GM19463 (cell line): ENCODE results near the gene FCGR3B.
A peak's percentile ranks its signal among the peaks of the same experiment; 100 is the strongest.
"Not testable (repeated sequence)": the region's sequence is repeated elsewhere in the genome, so short reads cannot be mapped to it uniquely, and the experiment has no call there.

ENCODE experiments used
- ATAC-seq: cut with Tn5 transposase; IDR thresholded peaks from one replicate; pipeline ENCODE4 v1.9.1; 2021; ENCODE audit warnings: mild to moderate bottlenecking, moderate library complexity; ENCODE audit not compliant: unreplicated experiment

FCGR3B gene

DNA sequence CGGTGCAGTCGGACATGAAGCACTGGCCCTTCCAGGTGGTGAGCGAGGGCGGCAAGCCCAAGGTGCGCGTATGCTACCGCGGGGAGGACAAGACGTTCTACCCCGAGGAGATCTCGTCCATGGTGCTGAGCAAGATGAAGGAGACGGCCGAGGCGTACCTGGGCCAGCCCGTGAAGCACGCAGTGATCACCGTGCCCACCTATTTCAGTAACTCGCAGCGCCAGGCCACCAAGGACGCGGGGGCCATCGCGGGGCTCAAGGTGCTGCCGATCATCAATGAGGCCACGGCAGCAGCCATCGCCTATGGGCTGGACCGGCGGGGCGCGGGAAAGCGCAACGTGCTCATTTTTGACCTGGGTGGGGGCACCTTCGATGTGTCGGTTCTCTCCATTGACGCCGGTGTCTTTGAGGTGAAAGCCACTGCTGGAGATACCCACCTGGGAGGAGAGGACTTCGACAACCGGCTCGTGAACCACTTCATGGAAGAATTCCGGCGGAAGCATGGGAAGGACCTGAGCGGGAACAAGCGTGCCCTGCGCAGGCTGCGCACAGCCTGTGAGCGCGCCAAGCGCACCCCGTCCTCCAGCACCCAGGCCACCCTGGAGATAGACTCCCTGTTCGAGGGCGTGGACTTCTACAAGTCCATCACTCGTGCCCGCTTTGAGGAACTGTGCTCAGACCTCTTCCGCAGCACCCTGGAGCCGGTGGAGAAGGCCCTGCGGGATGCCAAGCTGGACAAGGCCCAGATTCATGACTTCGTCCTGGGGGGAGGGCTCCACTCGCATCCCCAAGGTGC lies 24.2 kb downstream of the FCGR3B start:
- ATAC-seq = not testable (repeated sequence)

DNA sequence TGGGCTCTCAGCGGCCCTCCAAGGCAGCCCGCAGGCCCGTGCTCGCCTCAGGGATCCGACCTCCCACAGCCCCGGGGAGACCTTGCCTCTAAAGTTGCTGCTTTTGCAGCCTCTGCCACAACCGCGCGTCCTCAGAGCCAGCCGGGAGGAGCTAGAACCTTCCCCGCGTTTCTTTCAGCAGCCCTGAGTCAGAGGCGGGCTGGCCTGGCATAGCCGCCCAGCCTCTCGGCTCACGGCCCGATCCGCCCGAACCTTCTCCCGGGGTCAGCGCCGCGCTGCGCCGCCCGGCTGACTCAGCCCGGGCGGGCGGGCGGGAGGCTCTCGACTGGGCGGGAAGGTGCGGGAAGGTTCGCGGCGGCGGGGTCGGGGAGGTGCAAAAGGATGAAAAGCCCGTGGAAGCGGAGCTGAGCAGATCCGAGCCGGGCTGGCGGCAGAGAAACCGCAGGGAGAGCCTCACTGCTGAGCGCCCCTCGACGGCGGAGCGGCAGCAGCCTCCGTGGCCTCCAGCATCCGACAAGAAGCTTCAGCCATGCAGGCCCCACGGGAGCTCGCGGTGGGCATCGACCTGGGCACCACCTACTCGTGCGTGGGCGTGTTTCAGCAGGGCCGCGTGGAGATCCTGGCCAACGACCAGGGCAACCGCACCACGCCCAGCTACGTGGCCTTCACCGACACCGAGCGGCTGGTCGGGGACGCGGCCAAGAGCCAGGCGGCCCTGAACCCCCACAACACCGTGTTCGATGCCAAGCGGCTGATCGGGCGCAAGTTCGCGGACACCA lies 25.0 kb downstream of the FCGR3B start:
- ATAC-seq = not testable (repeated sequence)

DNA sequence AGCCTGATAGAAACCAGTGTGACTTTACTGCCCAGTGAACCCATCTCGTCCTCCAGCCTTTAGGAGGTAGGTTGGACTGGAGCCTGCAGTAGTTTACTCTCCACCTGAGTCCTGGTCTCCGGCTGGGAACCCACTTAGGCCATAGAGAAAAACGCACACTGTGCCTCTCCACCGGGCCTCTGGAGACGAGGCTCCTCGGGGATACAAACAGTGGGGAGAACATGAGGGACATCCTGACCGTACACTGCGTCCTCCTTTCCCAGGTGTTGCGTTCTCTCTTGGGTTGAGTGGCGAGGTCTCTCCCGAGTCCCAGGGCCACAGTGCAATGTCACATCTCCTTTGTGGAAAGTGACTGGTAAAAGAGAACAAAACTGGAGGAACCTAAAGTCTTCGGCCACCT lies 26.0 kb downstream of the FCGR3B start:
- not testable (repeated sequence) for ATAC-seq

DNA sequence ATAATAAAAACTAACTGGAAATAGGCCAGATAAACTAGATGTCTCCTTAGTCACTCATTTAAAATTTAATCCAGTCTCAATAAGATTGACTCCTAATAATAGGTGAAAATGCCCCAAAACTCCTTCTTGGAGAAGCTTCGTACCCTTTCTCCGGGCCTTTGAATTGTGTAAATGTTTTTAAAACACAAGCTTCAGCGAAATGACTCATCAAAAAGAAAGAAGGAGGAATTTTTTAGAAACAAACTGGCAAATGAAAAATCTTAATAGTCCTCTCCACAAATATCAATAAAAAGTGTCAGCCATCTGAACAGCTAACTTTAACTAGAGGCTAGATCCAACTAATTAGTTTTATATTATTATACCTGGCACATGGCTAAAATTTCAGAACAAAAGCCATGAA lies 33.9 kb downstream of the FCGR3B start:
- not testable (repeated sequence) for ATAC-seq

DNA sequence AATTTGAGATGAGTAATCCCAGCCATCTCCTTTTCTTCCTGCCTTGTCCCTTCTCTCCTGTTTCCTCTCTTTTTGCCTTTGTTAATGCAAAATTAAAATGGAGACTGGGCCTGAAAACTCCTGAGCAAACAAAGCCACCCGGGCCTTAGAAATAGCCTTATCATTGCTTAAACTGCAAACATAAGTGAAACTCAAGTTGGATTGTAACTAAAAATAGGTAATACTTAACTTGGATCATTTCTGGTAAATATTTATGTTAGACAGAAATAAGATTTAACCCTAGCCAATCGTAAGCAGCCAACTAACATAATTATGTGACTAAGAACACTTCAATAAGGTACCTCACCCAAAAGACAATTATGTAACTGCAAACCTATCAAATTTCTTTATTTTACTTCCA lies 35.4 kb downstream of the FCGR3B start:
- ATAC-seq = not testable (repeated sequence)

DNA sequence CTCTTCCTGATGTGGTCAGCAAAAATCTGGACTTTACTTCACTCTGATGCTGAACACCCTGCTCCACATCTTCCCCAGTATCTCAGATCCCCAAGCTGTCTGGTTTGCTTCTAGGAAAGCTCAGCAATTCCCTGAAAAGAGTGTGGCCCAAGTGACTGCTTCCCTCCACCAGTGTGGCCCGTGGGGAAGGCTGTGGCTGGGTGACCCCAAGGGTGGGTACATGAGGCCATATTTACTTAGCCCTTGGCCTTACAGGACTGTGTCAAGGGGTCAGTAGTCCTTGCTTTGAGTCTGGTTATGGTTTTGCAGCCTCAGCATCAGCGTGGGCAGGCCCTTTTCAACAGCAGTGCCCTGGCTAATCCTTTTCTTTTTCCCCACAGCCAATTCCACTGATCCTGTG lies 35.8 kb downstream of the FCGR3B start:
- ATAC-seq = not testable (repeated sequence)

DNA sequence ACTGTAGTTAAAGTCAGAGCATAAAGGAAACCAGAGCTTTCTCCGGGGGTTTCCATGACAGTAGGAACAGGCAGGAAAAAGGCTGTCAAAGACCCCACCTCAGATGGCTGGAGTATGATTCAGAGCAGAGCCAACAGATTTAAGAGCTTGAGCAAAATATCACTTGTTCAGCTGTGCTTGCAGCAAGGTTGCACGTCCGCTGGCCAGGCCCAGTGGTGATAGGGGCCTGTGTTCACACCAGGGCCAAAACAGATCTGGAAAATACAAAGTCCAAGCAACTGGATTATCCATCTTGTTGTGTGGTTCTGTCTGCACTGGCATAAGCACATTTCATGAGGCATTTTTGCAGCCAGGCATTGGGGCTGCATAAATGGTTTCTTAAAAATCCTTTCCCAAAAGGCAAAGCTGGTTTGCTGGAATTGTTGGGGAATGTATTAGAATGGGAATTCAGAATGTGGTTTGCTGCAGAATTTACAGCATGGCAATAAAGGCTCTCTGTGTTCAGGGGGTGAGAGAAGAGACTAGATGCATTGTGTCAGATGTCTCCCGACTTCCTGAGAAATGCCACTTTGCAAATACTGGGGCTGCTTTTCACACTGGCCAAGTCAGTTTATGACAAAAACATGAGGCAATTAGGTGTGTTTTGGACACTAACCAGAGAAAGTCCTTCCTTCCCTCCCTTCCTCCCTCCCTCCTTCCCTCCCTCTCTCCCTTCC lies 36.5 kb downstream of the FCGR3B start:
- not testable (repeated sequence) for ATAC-seq

DNA sequence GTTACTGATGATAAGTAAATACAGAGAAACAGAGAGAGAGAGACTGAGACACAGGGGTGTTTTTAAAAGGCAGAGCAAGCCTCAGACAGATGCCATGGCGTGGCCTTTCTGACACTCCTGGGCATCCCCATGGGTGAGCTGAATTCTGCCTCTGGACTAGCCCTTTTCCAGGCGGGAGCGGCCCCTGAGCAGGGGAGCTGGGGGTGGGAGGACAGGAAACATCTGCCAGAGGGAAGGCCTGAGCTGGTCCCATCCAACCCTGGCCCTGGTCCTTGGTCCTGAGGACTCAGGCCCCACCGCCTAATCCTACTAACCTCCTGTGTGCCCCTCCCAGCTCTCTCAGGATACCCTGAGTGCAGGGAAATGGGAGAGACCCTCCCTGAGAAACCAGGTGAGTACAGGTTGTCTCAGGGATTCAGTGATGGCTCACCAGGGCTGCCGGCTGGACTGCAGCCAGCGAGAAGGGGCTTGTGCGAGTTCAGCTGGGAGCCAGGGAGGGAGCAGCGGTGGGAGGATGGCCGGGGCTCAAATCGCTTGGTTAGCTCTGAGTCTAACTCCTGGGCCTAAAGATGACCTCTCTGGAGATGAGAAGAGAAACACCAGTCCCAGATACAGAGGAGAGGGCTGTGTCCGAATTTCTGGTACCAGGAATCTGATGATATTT lies 37.8 kb downstream of the FCGR3B start:
- ATAC-seq = not testable (repeated sequence)

DNA sequence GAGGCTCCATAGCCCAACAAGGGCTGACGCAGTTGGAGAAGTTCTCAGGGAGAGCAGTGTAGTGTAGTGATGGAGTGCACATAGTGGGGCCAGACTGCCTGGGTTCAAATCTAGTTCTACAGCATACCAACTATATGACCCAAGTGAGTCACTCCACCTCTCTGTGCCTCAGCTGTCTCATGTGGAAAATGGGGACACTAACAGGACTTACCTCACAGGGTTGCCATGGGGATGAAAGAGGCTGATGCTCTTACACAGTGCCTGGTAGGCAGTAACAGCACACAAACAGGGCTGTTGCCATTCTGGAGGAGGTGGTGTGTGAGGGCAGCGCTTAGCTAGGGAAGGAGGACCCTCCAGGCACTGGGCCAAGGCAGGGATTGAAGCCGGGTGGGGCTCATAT lies 38.4 kb downstream of the FCGR3B start:
- ATAC-seq = not testable (repeated sequence)

DNA sequence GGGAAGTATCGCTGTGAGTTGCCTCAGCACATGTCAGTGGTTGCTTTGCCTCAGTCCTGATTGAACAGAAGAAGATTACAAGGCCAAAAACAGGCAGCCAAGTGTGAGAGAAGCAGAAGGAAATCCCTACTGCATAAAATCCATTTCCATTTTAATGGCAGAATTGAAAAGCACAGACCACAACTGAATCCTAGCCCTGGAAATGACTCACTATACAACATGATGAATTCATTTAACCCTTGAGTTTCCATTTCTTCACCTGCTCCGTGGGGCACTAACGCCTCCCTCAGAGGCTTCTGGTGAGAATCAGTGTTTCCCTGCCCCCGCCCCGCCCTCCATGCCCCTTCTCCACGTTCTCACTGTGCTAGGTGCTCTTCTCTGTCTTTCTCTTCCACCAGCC lies 41.1 kb downstream of the FCGR3B start:
- not testable (repeated sequence) for ATAC-seq

DNA sequence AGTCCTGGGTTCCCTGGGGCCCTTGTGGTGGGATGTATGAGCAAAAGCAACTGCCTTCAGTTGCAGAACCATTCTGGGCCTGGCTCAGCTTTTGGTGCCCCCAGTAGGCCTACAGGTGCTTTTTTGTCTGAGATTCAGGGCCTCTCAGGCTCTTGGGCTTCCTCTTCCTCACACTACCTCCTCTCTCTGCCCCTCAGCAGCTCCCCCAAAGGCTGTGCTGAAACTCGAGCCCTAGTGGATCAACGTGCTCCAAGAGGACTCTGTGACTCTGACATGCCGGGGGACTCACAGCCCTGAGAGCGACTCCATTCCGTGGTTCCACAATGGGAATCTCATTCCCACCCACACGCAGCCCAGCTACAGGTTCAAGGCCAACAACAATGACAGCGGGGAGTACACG lies 41.6 kb downstream of the FCGR3B start:
- not testable (repeated sequence) for ATAC-seq

DNA sequence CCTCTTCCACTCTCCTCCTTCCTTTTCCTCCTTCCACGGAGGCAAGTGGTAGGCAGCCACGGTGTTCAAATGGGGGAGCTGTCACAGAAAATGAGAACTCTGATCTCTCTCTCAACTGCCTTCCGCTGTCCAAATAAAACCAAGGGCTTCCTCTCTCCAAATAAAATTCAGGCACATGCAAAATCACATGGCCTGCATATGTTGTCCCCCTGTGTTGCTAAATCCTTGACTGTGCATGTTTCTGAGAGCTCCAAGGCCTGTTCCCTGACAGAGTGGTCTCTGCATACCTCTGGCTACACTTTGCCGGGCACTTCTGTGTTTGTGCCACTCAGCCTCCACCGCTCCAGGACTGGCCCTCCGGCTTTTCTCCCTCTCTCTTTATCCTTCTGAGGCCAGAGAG lies 42.4 kb downstream of the FCGR3B start:
- not testable (repeated sequence) for ATAC-seq

DNA sequence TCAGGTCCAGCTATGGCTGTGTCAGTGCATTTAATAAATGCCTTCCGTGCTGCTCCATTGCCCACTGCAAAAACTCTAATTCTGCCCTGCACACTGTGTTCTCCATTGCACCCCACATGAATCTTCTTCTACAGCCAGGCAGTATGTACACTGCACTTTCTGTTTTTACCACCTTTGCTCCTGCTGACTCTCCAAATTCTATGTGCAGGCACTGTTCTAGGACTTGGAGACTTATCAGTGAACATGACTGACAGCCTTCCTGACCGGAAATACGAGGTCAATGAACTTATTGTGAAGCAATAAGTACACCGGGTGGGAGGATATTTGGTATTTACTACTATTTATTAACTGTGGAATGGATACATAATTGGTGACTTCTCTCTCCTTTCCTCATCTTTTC lies 48.1 kb downstream of the FCGR3B start:
- ATAC-seq = not testable (repeated sequence)

DNA sequence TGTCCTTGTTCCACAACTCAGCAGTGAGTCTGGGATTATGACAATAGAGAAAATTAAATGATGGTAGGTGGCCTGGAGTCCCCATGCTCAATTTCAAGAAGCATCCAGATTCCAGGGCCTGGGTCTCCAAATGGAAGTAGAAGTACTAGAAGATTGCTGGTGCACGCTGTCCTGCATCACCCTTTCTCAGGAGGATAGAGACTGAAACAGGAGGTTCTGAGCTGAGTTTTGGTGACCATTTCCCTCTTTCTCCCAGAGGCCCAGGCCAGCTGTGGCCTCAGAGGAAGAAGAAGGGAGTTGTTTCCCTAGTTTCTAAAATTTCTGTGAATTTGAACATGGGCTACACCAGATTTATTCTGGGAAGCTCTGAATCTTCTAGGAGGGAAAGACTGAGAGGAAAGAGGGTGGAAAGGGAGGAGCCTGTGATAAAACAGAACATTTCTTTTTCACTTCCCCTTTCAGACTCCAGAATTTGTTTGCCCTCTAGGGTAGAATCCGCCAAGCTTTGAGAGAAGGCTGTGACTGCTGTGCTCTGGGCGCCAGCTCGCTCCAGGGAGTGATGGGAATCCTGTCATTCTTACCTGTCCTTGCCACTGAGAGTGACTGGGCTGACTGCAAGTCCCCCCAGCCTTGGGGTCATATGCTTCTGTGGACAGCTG lies 50.0 kb downstream of the FCGR3B start:
- ATAC-seq = peak; percentile 66

DNA sequence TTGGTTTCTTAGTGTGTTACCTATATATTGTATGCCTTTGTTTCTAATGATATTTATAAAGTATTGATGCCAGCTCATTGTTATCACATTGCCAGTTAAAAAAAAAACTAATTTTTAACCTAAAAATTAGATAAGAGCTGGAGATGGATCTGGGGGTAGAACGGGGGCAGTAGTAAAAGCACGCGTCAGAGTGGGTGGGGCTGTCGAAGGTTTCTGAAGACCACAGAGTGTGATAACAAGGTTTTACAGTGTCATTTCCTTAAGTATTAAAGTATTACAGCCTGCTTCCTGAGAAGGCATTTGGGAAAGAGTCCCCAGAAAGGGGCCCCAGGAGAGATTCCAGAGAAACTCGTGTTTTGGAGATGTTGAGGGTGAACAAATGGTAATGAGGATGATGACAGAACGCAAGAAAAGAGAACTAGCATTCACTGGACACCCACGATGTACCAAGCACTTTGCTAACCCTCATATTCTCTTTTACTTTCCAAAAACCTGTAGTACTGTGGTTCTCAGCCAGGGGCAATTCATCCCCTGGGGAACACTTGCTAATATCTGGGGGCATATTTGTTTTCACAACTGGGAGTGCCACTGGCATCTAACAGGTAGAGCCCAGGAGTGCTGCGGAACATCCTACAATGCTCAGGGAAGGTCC lies 51.0 kb downstream of the FCGR3B start:
- not testable (repeated sequence) for ATAC-seq

DNA sequence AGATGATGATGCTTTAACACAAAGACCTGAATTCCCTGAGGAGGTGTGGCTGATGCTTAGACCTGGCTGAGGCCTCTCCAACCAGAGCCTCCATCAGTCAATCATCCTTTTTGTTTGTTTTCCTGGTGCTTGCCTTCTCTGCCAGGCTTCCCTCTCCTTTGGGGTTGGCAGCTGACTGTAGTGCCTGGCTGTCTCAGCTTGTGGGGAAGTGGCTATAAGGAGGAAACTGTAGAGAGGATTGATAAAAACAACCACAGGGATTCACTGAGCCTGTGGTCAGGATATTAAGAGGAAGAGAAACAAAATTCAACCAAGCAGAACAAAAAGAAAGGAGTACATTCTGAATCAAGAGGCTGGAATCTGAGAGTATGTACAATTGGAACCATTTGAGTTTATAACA lies 54.3 kb downstream of the FCGR3B start:
- not testable (repeated sequence) for ATAC-seq
